ENCODE results near the gene ELFN1.

ELFN1 gene

GRCh38 chr7:1669954-1670893, at the start of gene ELFN1:
Gene ELFN1 (plus strand): TSS chr7:1670277. CDS start chr7:1744597, 74,320 bp downstream.
- Histone ChIP-seq H3K27me3 (ENCODE audit: control insufficient read depth, insufficient read depth, low read length) (no peaks in the 10 kb centered on the region), H3K4me1 (no peaks in the 10 kb centered on the region), H3K79me2 (no peaks in the 10 kb centered on the region), H3K9ac (no peak within 1 kb of the TSS), H3K36me3 (ENCODE audit: control insufficient read depth, insufficient read depth, low read length) (no peaks in the 10 kb centered on the region), H3K4me2 (ENCODE audit: low read length) (peak within 1 kb of the TSS; percentile 44), H3K27ac (no peak within 1 kb of the TSS), H3K9me3 (ENCODE audit: control insufficient read depth, low read length) (no peaks in the 10 kb centered on the region), H2AFZ (no peak within 1 kb of the TSS), H3K4me3 (ENCODE audit: low read depth, low read length) (no peak within 1 kb of the TSS)
- no peak for TF ChIP-seq CTCF (IDR thresholded peaks at IDR 0.05)

- Histone ChIP-seq H2AFZ (no peak overlapping the region), H3K4me3 (ENCODE audit: low read depth, low read length) (no peak overlapping the region), H3K27ac (no peak overlapping the region), H3K9me3 (ENCODE audit: control insufficient read depth, low read length) (no peaks in the 10 kb centered on the region), H3K36me3 (ENCODE audit: control insufficient read depth, insufficient read depth, low read length) (no peaks in the 10 kb centered on the region), H3K4me1 (no peaks in the 10 kb centered on the region), H3K4me2 (ENCODE audit: low read length) (no peak overlapping the region), H3K9ac (no peak overlapping the region), H3K79me2 (no peaks in the 10 kb centered on the region), H3K27me3 (ENCODE audit: control insufficient read depth, insufficient read depth, low read length) (no peaks in the 10 kb centered on the region)
- no peak for TF ChIP-seq CTCF (IDR thresholded peaks at IDR 0.05)
These were observed 49.2 kb upstream of the ELFN1 start for GRCh38 chr7:1620835-1621234.

- Histone ChIP-seq H3K9ac (no peak overlapping the region), H2AFZ (no peak overlapping the region), H3K4me1 (no peaks in the 10 kb centered on the region), H3K4me2 (ENCODE audit: low read length) (no peak overlapping the region), H3K36me3 (ENCODE audit: control insufficient read depth, insufficient read depth, low read length) (no peaks in the 10 kb centered on the region), H3K27ac (no peak overlapping the region), H3K9me3 (ENCODE audit: control insufficient read depth, low read length) (no peaks in the 10 kb centered on the region), H3K79me2 (no peaks in the 10 kb centered on the region), H3K27me3 (ENCODE audit: control insufficient read depth, insufficient read depth, low read length) (no peaks in the 10 kb centered on the region), H3K4me3 (ENCODE audit: low read depth, low read length) (no peak overlapping the region)
- no peak for TF ChIP-seq CTCF (IDR thresholded peaks at IDR 0.05)
These were observed 48.4 kb upstream of the ELFN1 start for GRCh38 chr7:1621718-1622117.

DNA sequence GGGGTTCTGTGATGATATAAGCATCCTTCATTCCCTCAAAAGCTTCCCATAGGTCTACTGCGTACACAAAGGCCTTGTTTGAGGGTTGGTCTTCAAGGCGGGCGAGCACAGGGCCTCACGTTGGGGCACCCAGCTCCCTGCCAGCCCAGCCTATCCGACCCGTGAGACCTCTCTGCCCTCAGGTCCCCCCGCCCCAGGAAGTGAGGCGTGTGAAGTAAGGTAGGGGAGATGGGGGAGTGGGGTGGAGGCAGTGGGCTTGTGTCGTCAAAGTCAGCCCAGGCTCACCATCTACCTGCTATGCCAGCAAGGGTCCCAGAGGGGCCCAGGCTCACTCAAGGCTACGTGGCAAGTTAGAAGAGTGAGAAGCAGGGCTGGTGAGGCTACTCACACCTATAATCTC, 47.6 kb upstream of the ELFN1 start:
- no peaks in the 10 kb centered on the region for H3K4me1 ChIP-seq

More for the DNA sequence above, 47.6 kb upstream of the ELFN1 start:
- no peaks in the 10 kb centered on the region for H3K79me2 ChIP-seq
- no peaks in the 10 kb centered on the region for H3K27me3 ChIP-seq (ENCODE audit: control insufficient read depth, insufficient read depth, low read length)
- H3K4me3 ChIP-seq (ENCODE audit: low read depth, low read length), result no peak overlapping the region
- TF ChIP-seq CTCF (IDR thresholded peaks at IDR 0.05), result no peak
- H3K9ac ChIP-seq, result no peak overlapping the region
- no peak overlapping the region for H3K27ac ChIP-seq
- no peak overlapping the region for H2AFZ ChIP-seq
- H3K4me2 ChIP-seq (ENCODE audit: low read length), result no peak overlapping the region
- no peaks in the 10 kb centered on the region for H3K9me3 ChIP-seq (ENCODE audit: control insufficient read depth, low read length)
- H3K36me3 ChIP-seq (ENCODE audit: control insufficient read depth, insufficient read depth, low read length), result no peaks in the 10 kb centered on the region
